Stimulated activated naive CD4-positive, alpha-beta T cell treated with Interleukin-2 at 50 U/mL for 16 hours (primary cell): ENCODE measurements around the gene DCDC1.

Source experiments
- DNase-seq: peaks from one replicate; lab custom pipeline; 2025; lab: John Stamatoyannopoulos, UW

Gene DCDC1

GRCh38 chr11:31236143-31236542, 133.4 kb downstream of the DCDC1 start:
- DNase-seq = no peak

GRCh38 chr11:31233425-31233824, 136.1 kb downstream of the DCDC1 start:
- DNase-seq = no peak

- DNase-seq = no peak
Measured at GRCh38 chr11:31231601-31232000, 137.9 kb downstream of the DCDC1 start.

GRCh38 chr11:31218847-31219246, 150.7 kb downstream of the DCDC1 start:
- no peak for DNase-seq

GRCh38 chr11:31214372-31214771, 155.2 kb downstream of the DCDC1 start:
- DNase-seq = no peak

- DNase-seq = no peak
Measured at GRCh38 chr11:31199378-31199777, 170.2 kb downstream of the DCDC1 start.

GRCh38 chr11:31173926-31174680, 195.4 kb downstream of the DCDC1 start:
- DNase-seq = no peak

- DNase-seq = no peak
Measured at GRCh38 chr11:31160504-31161422, 208.8 kb downstream of the DCDC1 start.

GRCh38 chr11:31150841-31151240, 218.7 kb downstream of the DCDC1 start:
- DNase-seq = no peak

GRCh38 chr11:31150011-31150410, 219.5 kb downstream of the DCDC1 start:
- no peak for DNase-seq

GRCh38 chr11:31141789-31142188, 227.8 kb downstream of the DCDC1 start:
- no peak for DNase-seq

- DNase-seq = no peak
Measured at GRCh38 chr11:31139479-31139878, 230.1 kb downstream of the DCDC1 start.

GRCh38 chr11:31132531-31133421, 236.8 kb downstream of the DCDC1 start:
- DNase-seq = no peak

- no peak for DNase-seq
Measured at GRCh38 chr11:31131760-31132159, 237.8 kb downstream of the DCDC1 start.

GRCh38 chr11:31127290-31127689, 242.2 kb downstream of the DCDC1 start:
- DNase-seq = no peak

- no peak for DNase-seq
Measured at GRCh38 chr11:31120428-31120827, 249.1 kb downstream of the DCDC1 start.

GRCh38 chr11:31118566-31118965, 251.0 kb downstream of the DCDC1 start:
- DNase-seq = no peak

- DNase-seq = no peak
Measured at GRCh38 chr11:31117038-31117437, 252.5 kb downstream of the DCDC1 start.

- DNase-seq = no peak
Measured at GRCh38 chr11:31114442-31114841, 255.1 kb downstream of the DCDC1 start.

- no peak for DNase-seq
Measured at GRCh38 chr11:31110830-31111229, 258.7 kb downstream of the DCDC1 start.

- no peak for DNase-seq
Measured at GRCh38 chr11:31109446-31109845, 260.1 kb downstream of the DCDC1 start.

GRCh38 chr11:31107649-31108048, 261.9 kb downstream of the DCDC1 start:
- DNase-seq = no peak
